ENCODE results near the gene RXRA.

- TF ChIP-seq, protein P1, sequence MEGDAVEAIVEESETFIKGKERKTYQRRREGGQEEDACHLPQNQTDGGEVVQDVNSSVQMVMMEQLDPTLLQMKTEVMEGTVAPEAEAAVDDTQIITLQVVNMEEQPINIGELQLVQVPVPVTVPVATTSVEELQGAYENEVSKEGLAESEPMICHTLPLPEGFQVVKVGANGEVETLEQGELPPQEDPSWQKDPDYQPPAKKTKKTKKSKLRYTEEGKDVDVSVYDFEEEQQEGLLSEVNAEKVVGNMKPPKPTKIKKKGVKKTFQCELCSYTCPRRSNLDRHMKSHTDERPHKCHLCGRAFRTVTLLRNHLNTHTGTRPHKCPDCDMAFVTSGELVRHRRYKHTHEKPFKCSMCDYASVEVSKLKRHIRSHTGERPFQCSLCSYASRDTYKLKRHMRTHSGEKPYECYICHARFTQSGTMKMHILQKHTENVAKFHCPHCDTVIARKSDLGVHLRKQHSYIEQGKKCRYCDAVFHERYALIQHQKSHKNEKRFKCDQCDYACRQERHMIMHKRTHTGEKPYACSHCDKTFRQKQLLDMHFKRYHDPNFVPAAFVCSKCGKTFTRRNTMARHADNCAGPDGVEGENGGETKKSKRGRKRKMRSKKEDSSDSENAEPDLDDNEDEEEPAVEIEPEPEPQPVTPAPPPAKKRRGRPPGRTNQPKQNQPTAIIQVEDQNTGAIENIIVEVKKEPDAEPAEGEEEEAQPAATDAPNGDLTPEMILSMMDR (IDR thresholded peaks at IDR 0.05) = no peak
- TF ChIP-seq POLR2A (IDR thresholded peaks at IDR 0.05) = no peak
Observed at GRCh38 chr9:134336228-134336627, 10.0 kb downstream of the RXRA start.
